PFSK-1 (cell line): ENCODE results near the gene TRPC4.

ENCODE experiments used
- POLR2AphosphoS5 ChIP-seq: IDR thresholded peaks from 2 replicates; pipeline ENCODE4 v1.6.1; 2012; ENCODE audit warnings: low read depth, mild to moderate bottlenecking, control low read depth, low read length, moderate library complexity
- SIN3A ChIP-seq: IDR thresholded peaks from 2 replicates; pipeline ENCODE4 v1.6.1; 2012; ENCODE audit warnings: mild to moderate bottlenecking, low read length, moderate library complexity, borderline replicate concordance; ENCODE audit not compliant: insufficient read depth

DNA sequence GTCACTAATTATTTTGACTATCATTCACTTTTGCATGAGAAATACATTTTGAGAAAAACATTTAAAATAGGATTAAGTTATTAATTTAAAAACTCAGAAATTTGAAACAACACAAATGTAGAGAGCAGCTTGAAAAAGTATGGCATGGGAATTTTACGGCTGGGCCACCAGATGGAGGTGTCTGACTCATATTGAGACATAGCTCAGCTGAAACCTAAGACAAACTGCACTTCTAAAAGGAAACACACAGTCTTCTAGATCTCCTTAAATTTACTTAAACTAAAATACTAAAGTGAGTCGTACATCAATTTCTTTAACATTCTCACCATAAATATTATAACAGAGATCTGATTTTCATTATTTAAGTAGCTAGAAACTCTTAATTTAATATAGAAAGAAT, 229.1 kb downstream of the TRPC4 start:
- TF ChIP-seq POLR2AphosphoS5 (no peak), SIN3A (no peak)
